HG03565 (cell line): ENCODE results near the gene FAM50B.

Source experiments
- ATAC-seq: cut with Tn5 transposase; IDR thresholded peaks from one replicate; pipeline ENCODE4 v1.9.1; 2021; ENCODE audit warnings: mild to moderate bottlenecking, moderate library complexity; ENCODE audit not compliant: unreplicated experiment

Gene FAM50B

DNA sequence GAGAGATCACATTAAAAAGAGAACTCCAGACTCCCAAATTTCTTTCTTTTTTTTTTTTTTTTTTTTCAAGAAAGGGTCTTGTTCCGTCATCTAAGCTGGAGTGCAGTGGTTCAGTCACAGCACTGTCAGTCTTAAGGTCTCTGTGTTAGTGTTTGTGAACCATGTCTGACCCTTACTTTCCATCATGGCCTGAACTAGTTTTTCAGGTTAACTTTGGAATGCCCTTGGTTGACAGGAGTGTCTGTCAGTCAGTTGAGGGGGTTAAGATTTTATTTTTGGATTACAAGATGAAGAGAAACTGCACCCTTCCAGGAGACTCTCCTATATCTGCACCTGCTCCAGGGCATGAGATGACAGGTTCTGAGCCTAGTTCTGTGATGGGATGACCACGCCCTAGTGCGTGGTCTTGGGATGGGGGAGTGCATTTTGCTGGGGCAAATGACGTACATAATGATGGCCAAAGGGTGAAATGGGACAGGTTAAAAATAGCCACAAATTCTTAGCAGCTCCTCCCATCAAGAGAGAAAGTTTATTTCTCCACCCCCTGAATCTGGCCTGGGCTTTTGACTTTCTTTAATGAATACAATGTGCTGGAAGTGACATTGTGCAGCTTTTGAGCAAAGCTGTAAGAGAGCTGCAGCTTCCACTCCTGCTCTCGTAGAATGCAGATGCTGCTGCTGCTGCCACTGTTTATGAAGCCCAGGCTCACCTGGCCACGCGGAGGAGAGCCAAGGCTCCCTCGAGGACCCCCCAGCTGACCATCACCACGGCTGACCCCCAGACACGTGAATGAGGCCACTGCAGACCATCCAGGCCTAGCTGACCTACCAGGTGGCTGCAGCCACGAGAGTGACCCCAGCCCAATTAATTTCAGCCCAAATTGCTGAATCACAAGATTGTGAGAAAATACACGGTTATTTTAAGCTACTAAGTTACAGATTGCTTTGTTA is 29.7 kb upstream of the FAM50B start:
- no peak for ATAC-seq

DNA sequence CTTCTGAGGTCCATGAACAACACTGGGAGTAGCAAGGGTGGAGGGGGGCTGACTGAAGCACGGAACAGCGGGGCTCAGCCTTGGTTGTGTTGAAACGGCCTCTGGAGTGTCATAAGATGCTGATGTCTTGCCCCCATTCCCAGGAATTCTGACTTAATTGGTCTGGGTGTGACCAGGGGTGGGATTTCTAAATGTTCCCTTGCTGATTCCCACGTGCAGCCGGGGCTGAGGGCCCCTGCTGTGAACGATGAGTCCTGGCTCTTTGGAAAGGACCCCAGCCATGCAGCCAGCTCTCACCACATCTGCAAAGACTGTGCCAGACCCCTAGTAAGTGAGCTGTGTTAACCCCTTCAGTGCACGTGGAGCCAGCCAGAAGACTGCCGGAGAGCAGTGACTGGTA is 28.6 kb upstream of the FAM50B start:
- ATAC-seq, result no peak

DNA sequence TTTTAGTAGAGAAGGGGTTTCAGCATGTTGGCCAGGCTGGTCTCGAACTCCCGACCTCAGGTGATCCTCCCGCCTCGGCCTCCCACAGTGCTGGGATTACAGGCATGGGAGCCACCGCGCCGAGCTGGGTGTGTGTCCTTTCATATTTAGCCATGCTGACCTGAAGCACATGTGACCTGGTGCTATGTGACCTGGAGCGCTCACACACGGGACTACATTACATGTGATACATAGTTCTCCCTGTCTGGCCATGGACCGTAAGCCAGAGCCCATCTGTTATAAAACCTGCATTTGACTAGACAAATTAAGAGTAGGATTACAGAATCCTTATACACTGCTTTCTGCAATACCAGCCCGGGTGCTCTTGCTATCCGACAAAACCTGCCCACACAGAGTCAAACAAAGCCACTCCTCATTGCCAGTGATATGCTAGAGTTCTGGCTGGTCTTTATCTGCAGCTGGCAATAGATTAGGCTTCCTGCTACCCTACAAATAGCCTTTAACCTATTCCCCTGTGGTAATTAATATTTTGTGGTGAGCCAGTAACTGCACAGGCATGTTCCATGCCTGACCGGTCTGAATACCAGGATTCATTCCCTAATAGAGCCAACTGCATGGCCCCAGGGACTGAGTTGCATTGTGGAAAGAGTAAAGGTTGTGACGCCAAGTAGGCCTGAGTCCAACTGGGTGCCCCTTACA is 26.3 kb upstream of the FAM50B start:
- no peak for ATAC-seq

DNA sequence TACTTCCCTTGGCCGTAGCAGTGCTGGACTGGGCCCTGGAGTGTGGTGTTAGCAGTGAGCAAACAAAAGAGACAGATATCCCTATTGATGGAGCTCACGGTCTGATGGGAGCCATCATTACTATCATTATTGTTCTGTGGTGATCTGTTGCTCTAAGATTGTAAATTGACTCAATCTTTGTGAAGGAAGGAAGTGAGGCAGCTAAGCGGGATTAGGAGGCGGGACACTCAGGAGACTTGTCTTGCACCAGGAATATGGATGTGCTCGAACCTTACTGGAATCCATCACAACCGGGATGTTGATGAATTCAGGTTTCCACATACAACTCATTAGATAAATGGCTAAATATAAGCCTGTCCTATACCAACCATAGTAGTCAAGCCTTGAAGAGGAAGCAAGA is 25.5 kb upstream of the FAM50B start:
- ATAC-seq, result no peak

DNA sequence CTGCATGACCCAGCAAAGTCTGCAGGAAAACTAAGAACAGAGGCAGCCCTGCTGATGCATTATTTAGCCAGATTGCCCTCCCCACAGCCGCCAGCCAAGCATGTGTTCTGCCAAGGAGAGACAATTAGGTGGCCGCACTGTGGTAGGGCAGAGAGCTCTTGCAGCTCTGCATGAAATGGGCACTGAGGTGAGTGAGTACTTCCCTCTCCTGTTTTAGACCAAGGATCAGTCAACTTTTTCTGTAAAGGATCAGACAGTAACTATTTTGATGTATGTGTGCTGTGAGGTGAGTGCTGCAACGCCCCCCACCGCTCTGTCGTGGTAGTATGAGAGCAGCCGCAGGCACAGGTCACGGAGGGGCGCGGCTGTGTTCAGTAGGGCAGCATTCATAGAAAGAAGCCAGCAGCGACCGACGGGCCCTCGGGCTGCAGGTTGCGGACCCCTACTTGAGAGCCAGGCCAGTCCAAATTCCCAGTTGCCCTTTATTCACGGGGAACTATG is 23.8 kb upstream of the FAM50B start:
- ATAC-seq, result no peak

DNA sequence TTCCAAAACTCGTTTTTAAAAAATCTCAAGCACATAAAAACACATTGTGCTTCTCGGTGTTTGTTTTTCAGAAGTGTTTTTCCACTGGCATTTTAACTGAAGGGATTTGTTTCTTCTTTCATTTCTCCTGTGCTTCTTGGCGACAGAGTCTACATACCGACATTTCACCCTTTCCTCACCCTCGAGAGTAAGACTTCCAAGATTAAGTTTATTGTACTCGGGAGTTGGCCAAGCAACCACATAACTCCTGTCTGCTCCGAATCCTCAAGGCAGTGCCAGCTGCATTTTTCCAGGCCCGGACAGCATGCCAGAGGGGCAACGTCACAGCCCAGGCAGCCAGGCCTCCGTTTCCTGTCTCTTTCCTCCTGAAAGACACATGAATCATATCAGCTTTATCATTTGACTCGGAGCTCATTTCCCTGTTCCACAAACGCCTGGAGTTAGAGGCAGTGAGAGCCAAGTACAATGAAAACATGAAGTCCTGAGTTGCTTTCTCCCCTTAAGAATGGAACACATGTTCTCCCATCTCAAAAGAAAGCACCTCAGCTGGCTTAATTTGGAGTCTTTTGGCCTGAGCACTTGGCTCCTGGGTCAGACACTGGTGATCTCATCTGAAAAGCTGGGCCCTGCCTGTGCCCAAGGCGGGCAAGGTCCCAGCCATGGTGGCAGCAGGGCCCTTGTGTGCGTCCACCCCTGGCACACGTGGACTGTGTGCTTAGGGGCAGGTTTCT is 23.2 kb upstream of the FAM50B start:
- ATAC-seq, result no peak

DNA sequence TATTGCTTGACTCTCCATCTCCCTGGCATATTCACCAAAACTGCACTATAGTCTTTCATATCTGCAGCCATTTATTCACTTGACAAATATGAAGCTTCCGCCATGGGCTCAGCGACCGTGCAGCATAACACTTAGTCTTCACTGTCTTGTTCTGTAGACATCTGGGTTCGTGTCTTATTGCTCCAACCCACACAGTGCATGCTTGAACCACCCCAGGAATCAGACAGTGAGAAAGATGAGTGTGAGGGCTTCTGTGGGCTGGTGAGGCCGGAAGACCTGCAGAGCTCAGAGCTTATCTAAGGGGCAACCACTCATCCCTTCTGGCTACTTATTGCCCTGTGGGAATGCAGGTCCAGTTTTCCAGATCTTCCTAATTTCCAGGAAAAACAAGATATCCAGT is 19.9 kb upstream of the FAM50B start:
- ATAC-seq, result no peak

DNA sequence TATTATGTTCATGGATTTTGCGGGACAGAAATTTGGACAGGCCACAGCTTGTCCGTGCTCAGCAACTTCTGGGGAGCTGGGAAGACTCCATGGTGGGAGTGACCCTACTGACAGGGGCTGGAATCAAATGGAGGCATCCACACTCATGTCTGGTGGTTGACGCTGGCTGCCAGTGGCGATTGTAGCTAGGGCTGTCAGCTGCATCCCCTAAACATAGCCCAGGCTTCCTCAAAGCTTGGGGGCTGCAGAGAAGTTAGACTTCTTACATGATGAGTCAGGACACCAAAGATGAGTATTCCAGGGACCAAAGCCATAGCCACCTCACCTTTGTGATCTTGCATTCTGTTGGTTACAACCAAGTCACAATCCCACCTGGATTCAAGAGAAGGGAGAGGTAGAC is 18.4 kb upstream of the FAM50B start:
- no peak for ATAC-seq

DNA sequence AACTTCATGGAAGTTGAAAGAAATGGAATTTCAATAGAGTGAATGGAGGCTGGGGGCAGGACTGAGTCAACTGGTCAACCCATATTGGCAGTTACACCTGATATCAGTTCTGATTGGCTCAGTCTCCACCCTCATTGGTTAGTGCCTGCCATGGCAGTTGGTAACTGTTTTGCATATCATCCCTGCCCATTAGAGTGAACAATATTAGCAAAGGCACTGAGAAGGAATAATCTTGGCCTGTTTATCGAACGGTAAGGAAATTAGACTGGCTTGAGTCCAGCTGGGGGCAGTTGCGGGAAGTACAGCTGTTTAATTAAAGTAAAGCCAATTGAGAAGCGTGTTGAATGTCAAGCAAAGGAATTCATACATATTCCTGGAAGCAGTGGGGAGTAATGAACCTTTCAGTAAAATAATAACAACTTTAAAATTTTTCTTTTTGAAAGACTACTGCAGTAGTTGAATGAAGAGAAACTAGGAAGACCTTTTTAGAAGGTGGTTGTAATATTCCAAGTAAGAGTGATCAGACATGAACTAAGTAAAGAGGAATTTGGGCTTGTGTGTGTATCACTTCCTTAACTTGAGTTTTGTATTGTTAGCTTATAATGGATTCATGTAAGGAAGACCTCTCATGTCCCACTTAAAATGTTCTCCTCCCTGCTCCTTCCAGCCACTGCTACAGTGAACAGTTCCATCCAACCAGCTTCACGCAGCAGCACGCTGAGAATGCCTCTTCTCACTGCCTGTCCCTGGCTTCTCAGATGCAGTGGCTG is 17.2 kb upstream of the FAM50B start:
- ATAC-seq, result no peak

DNA sequence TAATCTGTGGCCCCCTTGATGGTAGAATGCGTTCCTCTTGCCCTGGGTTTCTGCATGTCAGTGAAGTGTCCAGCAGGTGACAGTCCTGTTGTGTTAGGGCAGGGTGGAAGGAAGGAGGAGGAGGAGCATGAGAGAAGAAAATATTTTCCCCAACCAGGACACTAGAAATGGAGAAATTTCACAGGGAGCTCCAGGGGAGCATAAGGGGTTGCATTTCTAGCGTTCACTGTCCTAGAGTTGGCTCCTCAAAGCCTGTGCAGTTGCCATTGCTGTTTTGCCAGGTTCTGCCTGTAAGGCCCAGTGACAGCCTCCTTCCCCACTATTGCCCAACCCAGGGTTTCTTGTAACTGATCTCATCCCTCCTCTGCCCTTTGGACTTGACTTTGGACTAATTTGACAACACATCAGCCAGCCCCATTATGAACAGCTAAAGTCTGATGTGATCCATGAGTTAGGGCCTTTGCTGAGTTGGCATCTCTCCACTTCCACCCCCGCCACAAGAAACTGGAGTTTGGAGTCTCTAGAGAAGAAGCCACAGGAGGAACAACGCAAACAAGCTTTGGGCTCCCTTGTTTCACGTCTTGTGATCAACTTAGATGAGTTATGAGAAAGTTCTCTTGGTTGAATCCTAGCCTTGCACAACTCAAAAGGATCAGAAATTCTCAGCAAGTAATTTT is 14.0 kb upstream of the FAM50B start:
- no peak for ATAC-seq

DNA sequence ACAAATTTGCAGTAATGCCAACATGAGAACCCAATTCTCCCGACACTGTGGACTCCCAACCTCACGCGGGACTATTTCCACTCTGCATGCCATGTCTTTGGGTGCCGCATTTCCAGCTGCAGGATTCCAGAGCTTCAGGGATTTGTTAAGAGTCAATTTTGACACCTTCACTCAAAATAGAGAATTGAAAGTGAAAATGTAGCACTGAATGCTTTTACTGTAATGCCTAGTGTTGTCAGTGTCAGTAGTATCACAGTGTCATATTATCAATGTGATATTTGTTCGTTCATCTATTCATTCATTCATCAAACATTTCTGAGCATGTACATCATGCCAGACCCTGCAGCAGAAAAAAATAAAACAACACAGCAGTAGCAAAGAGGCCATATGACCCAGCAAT is 13.4 kb upstream of the FAM50B start:
- ATAC-seq, result no peak

DNA sequence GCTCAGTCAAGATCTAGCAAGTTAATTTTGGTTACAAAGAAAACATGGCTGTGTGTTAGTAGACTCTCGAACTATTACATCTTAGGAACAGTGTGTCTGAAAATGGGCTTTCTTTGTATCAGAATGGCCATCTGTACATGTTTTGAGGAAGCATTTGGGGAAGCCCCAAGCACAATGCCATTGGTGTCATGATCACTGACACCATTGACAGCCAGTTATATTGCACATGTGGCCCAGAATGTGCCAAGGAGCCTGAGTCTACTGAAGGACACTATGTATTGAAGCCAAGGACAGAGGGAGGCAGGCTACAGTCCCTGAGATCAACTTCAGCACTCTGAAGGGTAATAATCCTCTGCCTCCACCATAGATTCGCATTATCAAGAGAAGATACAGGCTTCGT is 12.6 kb upstream of the FAM50B start:
- ATAC-seq, result no peak

DNA sequence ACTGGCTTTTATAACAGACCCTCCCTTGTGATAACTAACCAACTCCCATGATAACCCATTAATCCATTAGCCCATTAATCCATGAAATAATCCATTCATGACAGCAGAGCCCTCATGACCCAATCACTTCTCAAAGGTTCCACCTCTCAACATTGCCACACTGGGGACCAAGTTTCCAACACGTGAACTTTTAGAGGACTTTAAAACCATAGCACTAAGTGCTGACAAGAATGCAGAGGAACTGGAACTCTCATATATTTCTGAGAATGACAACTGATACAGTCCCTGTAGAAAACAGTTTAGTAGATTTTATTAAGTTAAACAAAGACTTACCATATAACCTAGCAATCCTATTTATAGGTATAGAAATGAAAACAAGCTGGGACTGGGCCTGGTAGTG is 11.4 kb upstream of the FAM50B start:
- ATAC-seq, result no peak

DNA sequence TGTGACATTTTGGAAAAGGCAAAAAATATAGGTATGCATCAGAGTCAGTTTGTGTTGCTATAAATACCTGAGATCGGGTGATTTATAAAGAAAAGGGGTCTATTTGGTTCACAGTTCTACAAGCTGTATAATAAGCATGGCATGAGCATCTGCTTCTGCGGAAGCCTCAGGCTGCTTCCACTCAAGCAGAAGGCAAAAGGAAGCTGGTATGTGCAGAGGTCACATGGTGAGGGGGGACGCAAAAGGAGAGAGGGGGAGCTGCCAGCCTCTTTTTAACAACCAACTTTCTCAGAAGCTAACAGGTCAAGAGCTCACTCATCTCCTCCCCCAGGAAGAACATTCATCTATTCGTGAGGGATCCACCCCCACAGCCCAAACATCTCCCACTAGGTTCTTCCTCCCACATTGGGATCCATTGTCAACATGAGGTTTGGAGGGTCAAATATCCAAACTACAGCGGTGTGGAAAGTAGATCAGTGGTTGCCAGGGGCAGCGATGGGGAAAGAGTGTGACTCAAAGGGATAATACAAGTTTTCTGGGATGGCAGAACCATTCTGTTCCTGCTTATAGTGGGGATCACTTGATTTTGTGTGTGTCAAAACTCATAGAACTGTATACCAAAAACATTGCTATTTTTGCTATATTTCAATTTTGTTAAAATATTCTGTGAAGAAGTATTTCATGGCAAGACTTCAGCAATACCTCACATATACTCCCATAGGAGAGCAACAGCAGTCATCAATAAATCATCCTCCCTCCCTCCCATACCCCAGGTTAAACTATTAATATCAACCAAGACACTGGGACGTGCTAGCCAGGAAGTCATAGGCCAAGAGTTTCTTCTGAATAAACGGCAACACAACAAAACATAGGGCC is 9.9 kb upstream of the FAM50B start:
- no peak for ATAC-seq

DNA sequence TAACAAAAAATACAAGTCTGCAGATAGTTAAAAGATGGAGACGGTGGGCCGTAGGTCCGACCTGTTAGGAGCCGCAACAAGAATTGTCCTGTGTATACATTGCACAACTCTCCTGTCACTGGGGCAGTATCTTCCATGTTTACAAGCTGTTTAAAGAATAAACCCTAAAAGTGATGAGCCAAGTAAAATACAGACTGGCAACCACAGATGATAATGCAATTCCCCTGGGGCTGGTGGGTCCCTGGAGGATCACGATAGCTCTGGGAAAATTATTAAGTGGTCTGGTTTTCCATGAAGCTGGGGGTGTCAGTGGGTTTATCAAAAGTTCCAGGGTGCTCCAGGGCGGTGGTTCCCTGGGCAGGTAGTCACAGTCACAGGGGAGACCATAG is 8.1 kb upstream of the FAM50B start:
- ATAC-seq, result no peak

DNA sequence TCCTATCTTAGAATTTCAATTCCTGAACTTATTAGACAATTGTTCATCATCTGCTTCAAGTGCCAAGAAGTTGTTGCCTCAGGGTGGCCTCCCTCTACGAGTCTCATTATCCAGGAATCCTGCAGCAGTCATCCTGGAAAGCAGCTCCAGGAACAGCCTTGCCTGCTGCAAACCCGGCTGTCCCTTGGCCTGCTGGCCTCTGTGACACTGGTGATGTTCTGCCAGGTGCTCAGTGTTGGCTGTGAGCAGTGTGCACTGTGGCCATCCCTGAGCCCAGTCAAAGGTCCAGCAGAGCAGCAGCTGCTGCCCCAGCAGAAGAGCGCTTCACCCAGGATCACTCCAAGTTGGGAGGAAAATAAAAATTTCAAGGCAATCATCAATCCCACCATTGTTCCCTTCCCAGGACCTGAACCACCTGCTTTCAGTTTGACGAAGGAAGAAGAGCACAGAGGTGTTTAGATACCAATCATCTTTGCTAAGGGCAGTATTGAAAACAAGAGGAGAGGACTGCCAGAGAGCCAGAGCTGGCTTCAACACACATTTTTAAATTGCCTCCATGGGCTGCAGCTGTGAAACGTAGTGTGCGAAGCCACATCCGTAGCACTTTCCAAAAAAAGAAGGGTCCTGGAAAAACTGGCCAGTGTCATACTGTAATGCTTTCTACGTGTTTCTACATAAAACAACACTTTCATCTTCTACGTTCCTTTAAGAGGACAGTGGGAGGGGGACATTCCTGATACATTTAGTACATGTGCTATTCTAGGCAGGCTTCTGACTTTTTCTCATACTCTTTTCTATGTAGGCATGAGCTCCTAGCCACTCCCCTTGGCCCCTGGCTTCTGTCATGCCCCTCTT is 7.2 kb upstream of the FAM50B start:
- ATAC-seq, result no peak

DNA sequence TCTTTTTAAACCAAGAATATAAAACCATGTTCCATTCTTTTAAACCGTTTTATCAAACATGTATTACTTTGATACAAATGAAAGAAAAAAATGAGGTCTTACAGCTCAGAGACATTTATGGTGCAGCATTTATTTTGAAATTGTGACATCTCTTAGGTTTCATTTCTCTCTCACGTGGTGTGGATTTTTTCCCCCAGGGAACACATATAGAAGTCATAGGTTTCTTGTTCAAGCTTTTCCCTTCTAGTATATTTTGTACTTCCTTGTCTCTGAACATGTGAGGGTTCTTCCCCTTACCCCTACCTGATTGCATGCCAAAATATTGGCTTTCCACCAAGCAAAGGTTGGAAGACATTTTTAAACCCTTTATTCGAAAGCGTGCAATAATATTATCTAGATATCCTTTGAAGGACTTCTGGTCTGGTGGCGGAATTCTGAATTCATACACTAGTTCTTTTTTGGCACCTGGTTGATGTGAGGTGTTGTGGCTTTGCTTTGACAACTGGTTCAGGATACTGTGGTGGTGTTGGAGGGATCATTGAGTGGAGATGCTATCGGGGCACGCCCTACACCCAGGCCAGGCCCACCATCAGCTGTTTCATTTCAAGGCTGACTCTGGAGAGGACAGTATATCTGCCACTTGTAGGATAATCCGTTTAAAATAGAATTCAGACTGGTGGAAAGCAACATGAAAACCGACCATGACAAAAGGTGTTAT is 5.6 kb upstream of the FAM50B start:
- ATAC-seq, result no peak

DNA sequence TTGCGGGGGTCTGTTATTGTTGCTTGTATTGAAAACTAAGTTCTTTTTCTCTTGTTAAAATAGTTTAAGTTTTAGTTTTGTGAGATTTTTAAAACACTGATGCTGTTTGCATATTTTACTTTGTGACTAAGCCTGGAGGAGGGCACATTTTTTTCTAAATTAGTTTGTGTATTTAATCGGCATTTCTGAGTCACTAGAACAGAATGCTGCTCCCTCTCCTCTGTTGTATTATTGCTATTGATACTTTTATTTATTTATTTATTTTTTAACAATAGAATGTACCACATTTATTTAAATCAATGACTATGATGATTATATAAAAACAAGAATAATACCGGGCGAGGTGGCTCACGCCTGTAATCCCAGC is 5.1 kb upstream of the FAM50B start:
- no peak for ATAC-seq
